Retinal pigment epithelial cell (primary cell): ENCODE results near the gene UPB1.
A peak's percentile ranks its signal among the peaks of the same experiment; 100 is the strongest.

ENCODE experiments used
- DNase-seq: peaks from one replicate; pipeline ENCODE4 v3.0.0-alpha.2; 2010; ENCODE audit warnings: low read depth
- H3K4me3 ChIP-seq: 2 replicates; pipeline ENCODE4 v1.5.1; 2011; ENCODE audit warnings: mild to moderate bottlenecking, low read length, control low read depth, moderate library complexity
- CTCF ChIP-seq: conservative IDR thresholded peaks from 2 replicates; pipeline ENCODE4 v1.5.1; 2011; ENCODE audit warnings: low read depth, low read length, control low read depth, inconsistent platforms

Gene UPB1

GRCh38 chr22:24517446-24517845 is 22.3 kb downstream of the UPB1 start:
- no peak for TF ChIP-seq CTCF
- no peak for DNase-seq
- no peak overlapping the region for H3K4me3 ChIP-seq

- no peak for DNase-seq
- H3K4me3 ChIP-seq: no peak overlapping the region
- TF ChIP-seq CTCF: no peak
Observed at GRCh38 chr22:24518228-24518627, 23.1 kb downstream of the UPB1 start.

GRCh38 chr22:24518771-24519485 is 23.8 kb downstream of the UPB1 start:
- no peak for TF ChIP-seq CTCF
- no peak overlapping the region for H3K4me3 ChIP-seq

GRCh38 chr22:24519496-24519895 is 24.4 kb downstream of the UPB1 start:
- no peak overlapping the region for H3K4me3 ChIP-seq
- TF ChIP-seq CTCF: no peak
- no peak for DNase-seq

More at GRCh38 chr22:24518771-24519485, 23.8 kb downstream of the UPB1 start:
- no peak for DNase-seq

- TF ChIP-seq CTCF: peak; percentile 66
- H3K4me3 ChIP-seq: no peak overlapping the region
- peak; percentile 45 for DNase-seq
Observed at GRCh38 chr22:24521791-24522245, 26.7 kb downstream of the UPB1 start.

GRCh38 chr22:24523873-24524272 is 28.7 kb downstream of the UPB1 start:
- DNase-seq: no peak
- no peak overlapping the region for H3K4me3 ChIP-seq
- no peak for TF ChIP-seq CTCF

GRCh38 chr22:24525416-24526037 is 30.4 kb downstream of the UPB1 start:
- H3K4me3 ChIP-seq: no peak overlapping the region
- no peak for DNase-seq
- peak; percentile 92 for TF ChIP-seq CTCF
